HFFc6 (cell line): ENCODE results near the gene ZNF892. TPM values are rescaled to one million over a fixed set of nuclear protein-coding genes. Genes with fewer than 3 reads are reported as not detected.

Source experiments
- DNase-seq: peaks from one replicate; pipeline ENCODE4 v3.0.0-alpha.2; 2018
- H3K27ac Mint-ChIP-seq: 2 replicates; pipeline ENCODE4 v1.8.0; 2020; ENCODE audit warnings: mild to moderate bottlenecking, mixed read lengths
- H3K27me3 Mint-ChIP-seq: 2 replicates; pipeline ENCODE4 v1.8.0; 2021; ENCODE audit warnings: mild to moderate bottlenecking, moderate library complexity, mixed read lengths; ENCODE audit not compliant: insufficient read depth
- H3K36me3 Mint-ChIP-seq: 2 replicates; pipeline ENCODE4 v1.8.0; 2021; ENCODE audit warnings: low read depth, mixed read lengths
- H3K4me1 Mint-ChIP-seq: 2 replicates; pipeline ENCODE4 v1.8.0; 2020; ENCODE audit warnings: low read depth, mixed read lengths
- H3K4me3 Mint-ChIP-seq: 2 replicates; pipeline ENCODE4 v1.8.0; 2020; ENCODE audit warnings: mild to moderate bottlenecking, moderate library complexity, mixed read lengths
- H3K9me3 Mint-ChIP-seq: 2 replicates; pipeline ENCODE4 v1.8.0; 2020; ENCODE audit warnings: mild to moderate bottlenecking, mixed read lengths
- CTCF ChIP-seq: fragments of 200-600 bp; sonication (generic); IDR thresholded peaks from 2 replicates; pipeline ENCODE4 v1.5.0; 2021; ENCODE audit warnings: antibody characterized with exemption, mild to moderate bottlenecking
- long read RNA-seq: library from polyadenylated mRNA; unstranded; transcript quantifications from one replicate; pipeline ENCODE4 v2.0.0, GENCODE V29; 2019
- total RNA-seq, 6 experiments: library from RNA; stranded (reverse); fragmentation: NEBNext Ultra II Directional; extraction: Animal tissue kit (Norgen Biotek cat#: 25700); gene quantifications; 2 replicates in 1 of 6; 3 replicates in 5 of 6; pipeline ENCODE4 v1.2.3, GENCODE V29; 2021

The ZNF892 gene
- under 1 TPM; 0.43 to 0.87 (median 0.62) TPM for total RNA-seq
- long read RNA-seq = 0 reads

- Mint-ChIP-seq H3K36me3 (peaks cover 37% of the 10 kb centered on the region), H3K27ac (peak within 1 kb of the TSS; percentile 21; the same call in 1 of the 2 replicates), H3K9me3 (peaks cover 55% of the 10 kb centered on the region), H3K4me1 (peaks cover 14% of the 10 kb centered on the region), H3K27me3 (0 out of 2 replicates have a peak, but pooled peaks cover 4% of the 10 kb centered on the region), H3K4me3 (peak within 1 kb of the TSS; percentile 92)
- peak; percentile 46; the same call in 1 of the 2 replicates for TF ChIP-seq CTCF
- DNase-seq = peak; percentile 79
These were observed at the start of gene ZNF892 for GRCh38 chr2:95207111-95207961. ZNF892 (plus strand) TSS chr2:95207521; CDS start chr2:95207816, 295 bp downstream.

GRCh38 chr2:95158441-95158840, 48.9 kb upstream of the ZNF892 start:
- 0 out of 2 replicates have a peak, but pooled peaks cover 6% of the 10 kb centered on the region for H3K4me1 Mint-ChIP-seq
- peaks cover 33% of the 10 kb centered on the region for H3K9me3 Mint-ChIP-seq
- peaks cover 49% of the 10 kb centered on the region for H3K36me3 Mint-ChIP-seq
- no peaks in the 10 kb centered on the region; the same call in 1 of the 2 replicates for H3K27me3 Mint-ChIP-seq
- no peak for TF ChIP-seq CTCF
- peak overlapping the region; percentile 11; the same call in 1 of the 2 replicates for H3K27ac Mint-ChIP-seq
- DNase-seq = no peak
- H3K4me3 Mint-ChIP-seq = peak overlapping the region; percentile 89

GRCh38 chr2:95158891-95159619, 48.3 kb upstream of the ZNF892 start:
- Mint-ChIP-seq H3K27me3 (no peaks in the 10 kb centered on the region; the same call in 1 of the 2 replicates), H3K9me3 (peaks cover 27% of the 10 kb centered on the region), H3K4me1 (peaks cover 8% of the 10 kb centered on the region), H3K27ac (peak overlapping the region; percentile 76), H3K4me3 (peak overlapping the region; percentile 89), H3K36me3 (peaks cover 45% of the 10 kb centered on the region)
- peak; percentile 18 for DNase-seq
- no peak for TF ChIP-seq CTCF

- Mint-ChIP-seq H3K4me3 (peak within 1 kb of the TSS; percentile 89), H3K36me3 (peaks cover 42% of the 10 kb centered on the region), H3K4me1 (peaks cover 15% of the 10 kb centered on the region), H3K27ac (peak within 1 kb of the TSS; percentile 76), H3K9me3 (peaks cover 20% of the 10 kb centered on the region), H3K27me3 (no peaks in the 10 kb centered on the region; the same call in 1 of the 2 replicates)
- DNase-seq = peak; percentile 46
- TF ChIP-seq CTCF = no peak
These were observed 47.5 kb upstream of the ZNF892 start, which contains the start of gene ZNF514 for GRCh38 chr2:95159690-95160449. ZNF514 (minus strand) TSS chr2:95159848; CDS start chr2:95153253, 6,595 bp downstream.

GRCh38 chr2:95165030-95165370, 42.3 kb upstream of the ZNF892 start:
- Mint-ChIP-seq H3K36me3 (peaks cover 37% of the 10 kb centered on the region), H3K4me1 (peaks cover 23% of the 10 kb centered on the region), H3K27me3 (no peaks in the 10 kb centered on the region; the same call in 1 of the 2 replicates), H3K4me3 (peak overlapping the region; percentile 99), H3K27ac (peak overlapping the region; percentile 97), H3K9me3 (no peaks in the 10 kb centered on the region)
- DNase-seq = no peak
- TF ChIP-seq CTCF = no peak
